Esophagus muscularis mucosa (tissue), 4 donors: Measurements from ENCODE around the gene OR2B3.

Source experiments
- CTCF ChIP-seq, 3 experiments: fragments of 200-600 bp in 2 of 3; fragments of 450-650 bp in 1 of 3; sonication (generic) in 2 of 3; IDR thresholded peaks; one replicate each; pipeline ENCODE4 v1.5.1; 2017 to 2019; ENCODE audit warnings: antibody characterized with exemption in 3 of 3, mild to moderate bottlenecking in 2 of 3, moderate library complexity in 1 of 3
- EP300 ChIP-seq: sonication (generic); formaldehyde crosslinking; IDR thresholded peaks from one replicate; pipeline ENCODE4 v1.6.1; 2017; ENCODE audit warnings: antibody characterized with exemption
- POLR2A ChIP-seq: fragments of 450-650 bp; IDR thresholded peaks from one replicate; pipeline ENCODE4 v1.6.1; 2017; ENCODE audit warnings: antibody characterized with exemption, moderate library complexity, mild to moderate bottlenecking, low read depth
- POLR2AphosphoS5 ChIP-seq, 2 donors: sonication (generic); formaldehyde crosslinking; IDR thresholded peaks; one replicate each; pipeline ENCODE4 v1.6.1; 2017; ENCODE audit warnings: antibody characterized with exemption in 2 of 2

DNA sequence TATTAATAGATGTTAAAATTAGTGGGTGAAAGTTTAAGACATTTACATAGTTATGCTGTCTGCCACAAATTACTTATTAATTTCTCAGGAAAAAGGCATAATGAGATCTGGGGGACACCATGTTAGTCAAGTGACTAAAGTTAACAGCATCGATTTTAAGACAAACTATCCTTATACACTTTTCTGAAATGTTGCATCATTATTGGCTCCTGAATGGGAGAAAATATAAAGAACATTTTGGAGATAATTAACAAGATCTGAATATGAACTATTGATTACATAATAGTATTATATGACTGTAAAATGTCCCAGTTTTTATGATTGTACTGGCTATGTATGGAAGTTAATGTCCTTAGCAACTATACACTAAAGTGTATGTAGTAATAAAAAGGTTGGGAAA lies 7.9 kb downstream of the OR2B3 start:
- TF ChIP-seq CTCF (IDR thresholded peaks at IDR 0.05) (no peak), POLR2AphosphoS5 (IDR thresholded peaks at IDR 0.05) (no peak), EP300 (no peak), POLR2A (no peak)
